Suprapubic skin (tissue), 4 donors: ENCODE results near the gene ADD3. TPM values are rescaled to one million over a fixed set of nuclear protein-coding genes. Genes with fewer than 3 reads are reported as not detected.

ENCODE experiments used
- DNase-seq, 2 donors: peaks; one replicate each; pipeline ENCODE4 v3.0.0-alpha.2; 2019; ENCODE audit warnings: low spot score in 2 of 2
- H3K27ac ChIP-seq: fragments of 200-600 bp; sonication (generic); one replicate; pipeline ENCODE4 v1.5.1; 2019
- H3K27me3 ChIP-seq: fragments of 200-600 bp; sonication (generic); one replicate; pipeline ENCODE4 v1.5.1; 2019
- H3K36me3 ChIP-seq: fragments of 200-600 bp; sonication (generic); one replicate; pipeline ENCODE4 v1.5.1; 2019
- H3K4me1 ChIP-seq: fragments of 200-600 bp; sonication (generic); one replicate; pipeline ENCODE4 v1.5.1; 2019
- H3K4me3 ChIP-seq: fragments of 200-600 bp; sonication (generic); one replicate; pipeline ENCODE4 v1.5.1; 2019; ENCODE audit warnings: mild to moderate bottlenecking
- H3K9me3 ChIP-seq: fragments of 200-600 bp; sonication (generic); one replicate; pipeline ENCODE4 v1.5.1; 2019
- EP300 ChIP-seq: sonication (generic); formaldehyde crosslinking; IDR thresholded peaks from one replicate; pipeline ENCODE4 v1.6.1; 2017; ENCODE audit warnings: antibody characterized with exemption
- POLR2A ChIP-seq, 2 donors: fragments of 450-650 bp; IDR thresholded peaks; one replicate each; pipeline ENCODE4 v1.6.1; 2017; ENCODE audit warnings: antibody characterized with exemption in 2 of 2, mild to moderate bottlenecking in 2 of 2, moderate library complexity in 2 of 2
- POLR2AphosphoS5 ChIP-seq, 3 donors: sonication (generic); formaldehyde crosslinking; IDR thresholded peaks; one replicate each; pipeline ENCODE4 v1.6.1; 2017; ENCODE audit warnings: antibody characterized with exemption in 3 of 3
- WGBS: methylation state at CpG from one replicate; pipeline ENCODE4 v1.1.5; 2018; 5-methylcytosine and 5-hydroxymethylcytosine counted together
- total RNA-seq, 4 donors: library from RNA; depleted of rRNA; stranded (reverse); fragments of >200 nt; gene quantifications; one replicate each; pipeline ENCODE4 v1.1.0, GENCODE V29; 2016
- TF ChIP-seq, protein P1 (sequence below), 2 donors: fragments of 200-600 bp in 1 of 2; fragments of 450-650 bp in 1 of 2; sonication (generic) in 1 of 2; IDR thresholded peaks; one replicate each; pipeline ENCODE4 v1.5.1; 2016 to 2019; ENCODE audit warnings: antibody characterized with exemption in 2 of 2, mild to moderate bottlenecking in 1 of 2, moderate library complexity in 1 of 2

ADD3 gene
- total RNA-seq, 4 donors from 2014 or later: 72.6 to 335 (median 279) TPM

DNA sequence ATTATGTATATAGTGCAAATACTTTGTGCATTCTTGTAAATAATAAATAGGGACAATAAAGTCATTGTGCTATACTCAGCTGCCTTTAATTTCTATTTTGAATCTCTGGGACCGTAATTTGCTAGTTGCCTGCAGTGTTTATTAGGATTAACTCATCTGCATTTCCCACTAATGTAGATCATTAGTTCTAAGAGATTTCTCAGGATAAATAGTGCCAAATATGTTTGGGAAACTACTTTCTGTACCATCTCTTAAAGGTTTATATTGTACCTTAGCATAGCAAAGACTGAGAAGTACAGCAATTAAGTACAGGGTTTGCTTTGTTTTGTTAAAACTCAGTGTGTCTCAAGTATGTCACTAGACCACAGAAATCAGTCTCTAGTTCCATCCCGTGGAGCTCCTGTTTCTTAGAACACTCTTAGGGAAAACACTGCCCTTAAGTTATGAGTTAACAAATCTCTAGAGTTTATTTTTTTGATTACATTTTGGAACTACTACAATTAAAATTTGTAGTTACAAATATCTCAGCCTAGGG lies 26.0 kb downstream of the ADD3 start:
- no peaks in the 10 kb centered on the region for H3K27me3 ChIP-seq
- peaks cover 56% of the 10 kb centered on the region for H3K4me1 ChIP-seq
- no peaks in the 10 kb centered on the region for H3K9me3 ChIP-seq
- H3K4me3 ChIP-seq: no peak overlapping the region
- H3K27ac ChIP-seq: no peak overlapping the region
- H3K36me3 ChIP-seq: no peaks in the 10 kb centered on the region
- no peak for DNase-seq
- WGBS: 13% methylated on average over 2 of the region's 2 CpGs
- no peak for TF ChIP-seq POLR2AphosphoS5 (IDR thresholded peaks at IDR 0.05)
- no peak for TF ChIP-seq EP300
- TF ChIP-seq, protein P1, sequence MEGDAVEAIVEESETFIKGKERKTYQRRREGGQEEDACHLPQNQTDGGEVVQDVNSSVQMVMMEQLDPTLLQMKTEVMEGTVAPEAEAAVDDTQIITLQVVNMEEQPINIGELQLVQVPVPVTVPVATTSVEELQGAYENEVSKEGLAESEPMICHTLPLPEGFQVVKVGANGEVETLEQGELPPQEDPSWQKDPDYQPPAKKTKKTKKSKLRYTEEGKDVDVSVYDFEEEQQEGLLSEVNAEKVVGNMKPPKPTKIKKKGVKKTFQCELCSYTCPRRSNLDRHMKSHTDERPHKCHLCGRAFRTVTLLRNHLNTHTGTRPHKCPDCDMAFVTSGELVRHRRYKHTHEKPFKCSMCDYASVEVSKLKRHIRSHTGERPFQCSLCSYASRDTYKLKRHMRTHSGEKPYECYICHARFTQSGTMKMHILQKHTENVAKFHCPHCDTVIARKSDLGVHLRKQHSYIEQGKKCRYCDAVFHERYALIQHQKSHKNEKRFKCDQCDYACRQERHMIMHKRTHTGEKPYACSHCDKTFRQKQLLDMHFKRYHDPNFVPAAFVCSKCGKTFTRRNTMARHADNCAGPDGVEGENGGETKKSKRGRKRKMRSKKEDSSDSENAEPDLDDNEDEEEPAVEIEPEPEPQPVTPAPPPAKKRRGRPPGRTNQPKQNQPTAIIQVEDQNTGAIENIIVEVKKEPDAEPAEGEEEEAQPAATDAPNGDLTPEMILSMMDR (IDR thresholded peaks at IDR 0.05): no peak
- no peak for TF ChIP-seq POLR2A (IDR thresholded peaks at IDR 0.05)

DNA sequence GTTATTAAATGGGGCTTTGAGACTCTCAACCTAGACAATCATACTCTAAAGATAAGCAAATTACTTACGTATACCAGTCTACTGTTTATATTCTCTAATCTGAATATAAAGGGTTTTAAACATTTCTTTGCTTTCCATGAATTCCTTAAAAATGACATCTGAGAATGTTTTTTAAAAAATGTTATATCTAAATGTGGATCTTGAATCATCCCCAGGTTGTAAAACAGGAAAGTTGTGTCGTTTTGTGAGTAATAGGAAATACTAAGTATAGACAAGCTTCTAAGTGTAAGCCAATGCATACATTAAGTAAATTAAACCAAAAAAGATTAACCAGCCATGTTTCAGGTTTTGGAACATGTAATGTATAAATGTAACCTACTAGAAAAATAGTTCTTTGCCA lies 26.8 kb downstream of the ADD3 start:
- Histone ChIP-seq H3K4me1 (peaks cover 64% of the 10 kb centered on the region), H3K27ac (no peak overlapping the region), H3K4me3 (no peak overlapping the region), H3K36me3 (no peaks in the 10 kb centered on the region), H3K27me3 (no peaks in the 10 kb centered on the region), H3K9me3 (no peaks in the 10 kb centered on the region)
- no peak for DNase-seq
- 35% methylated on average over 2 of the region's 2 CpGs for WGBS
- TF ChIP-seq, protein P1 (IDR thresholded peaks at IDR 0.05): no peak
- TF ChIP-seq POLR2AphosphoS5 (IDR thresholded peaks at IDR 0.05) (no peak), POLR2A (IDR thresholded peaks at IDR 0.05) (no peak), EP300 (no peak)

DNA sequence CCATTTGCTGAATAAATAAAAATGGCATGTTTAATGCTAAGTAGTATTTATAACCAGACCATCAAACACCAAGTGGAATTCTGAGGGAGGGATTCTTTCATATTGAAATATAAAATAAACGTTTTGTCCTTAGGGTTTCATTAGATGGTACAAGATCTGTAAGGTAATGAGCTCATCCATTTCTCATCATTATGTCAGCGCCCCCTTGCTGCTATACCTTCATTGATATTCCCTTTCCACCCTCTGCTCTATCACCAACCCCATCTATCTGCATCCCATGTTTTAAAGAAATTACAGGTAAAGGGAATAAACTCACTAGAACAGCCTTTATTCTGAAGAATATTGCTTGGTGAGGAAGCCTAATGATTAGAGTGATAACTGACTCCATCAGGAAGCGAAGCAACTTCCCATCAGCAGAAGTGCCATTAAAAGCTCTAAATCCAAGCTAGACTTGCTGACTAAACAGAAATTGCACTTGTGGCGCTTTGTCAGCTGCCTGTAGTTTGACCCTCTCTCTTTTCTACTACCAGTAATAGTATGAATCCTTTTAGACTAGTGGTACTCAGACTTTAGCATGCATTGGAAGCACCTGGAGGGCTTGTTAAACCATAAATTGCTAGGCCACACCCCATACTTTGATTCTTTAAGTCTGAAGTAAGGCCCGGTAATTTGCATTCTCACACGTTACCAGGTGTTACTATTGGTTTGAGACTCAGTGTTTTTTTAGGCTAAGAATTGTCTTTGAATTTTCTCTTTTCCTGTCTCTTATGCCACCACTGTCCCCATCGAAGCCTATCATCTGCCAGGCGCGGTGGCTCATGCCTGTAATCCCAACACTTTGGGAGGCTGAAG lies 27.5 kb downstream of the ADD3 start:
- Histone ChIP-seq H3K36me3 (no peaks in the 10 kb centered on the region), H3K4me3 (no peak overlapping the region), H3K27me3 (no peaks in the 10 kb centered on the region), H3K4me1 (peaks cover 65% of the 10 kb centered on the region), H3K27ac (no peak overlapping the region), H3K9me3 (no peaks in the 10 kb centered on the region)
- TF ChIP-seq, protein P1 (IDR thresholded peaks at IDR 0.05): no peak
- no peak for TF ChIP-seq POLR2AphosphoS5 (IDR thresholded peaks at IDR 0.05)
- no peak for TF ChIP-seq POLR2A (IDR thresholded peaks at IDR 0.05)
- no peak for TF ChIP-seq EP300
- WGBS: 83% methylated on average over 9 of the region's 9 CpGs
- DNase-seq: no peak

DNA sequence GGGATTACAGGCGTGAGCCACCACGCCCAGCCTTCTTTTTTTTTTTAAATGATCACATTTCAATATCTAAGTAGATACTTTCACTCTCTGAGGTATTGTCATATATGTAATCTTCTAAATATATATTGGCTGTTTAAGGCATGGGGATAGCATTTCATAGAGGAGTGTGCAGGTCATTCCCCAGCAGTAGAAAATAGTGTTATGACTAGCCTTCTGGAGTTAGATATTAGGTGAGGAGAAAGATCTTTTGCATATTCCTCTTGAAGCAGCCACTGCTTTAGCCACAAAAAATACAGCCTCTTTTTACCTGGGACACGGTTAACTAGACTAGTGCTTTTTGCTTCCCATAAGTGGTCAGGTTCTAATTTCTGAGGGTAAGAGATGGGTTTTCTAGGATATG lies 28.9 kb downstream of the ADD3 start:
- WGBS: 95% methylated on average over 3 of the region's 3 CpGs
- H3K36me3 ChIP-seq: no peaks in the 10 kb centered on the region
- TF ChIP-seq EP300: no peak
- TF ChIP-seq POLR2AphosphoS5 (IDR thresholded peaks at IDR 0.05): no peak
- H3K27me3 ChIP-seq: no peaks in the 10 kb centered on the region
- DNase-seq: no peak
- peaks cover 66% of the 10 kb centered on the region for H3K4me1 ChIP-seq
- no peaks in the 10 kb centered on the region for H3K9me3 ChIP-seq
- H3K4me3 ChIP-seq: no peak overlapping the region
- H3K27ac ChIP-seq: no peak overlapping the region

DNA sequence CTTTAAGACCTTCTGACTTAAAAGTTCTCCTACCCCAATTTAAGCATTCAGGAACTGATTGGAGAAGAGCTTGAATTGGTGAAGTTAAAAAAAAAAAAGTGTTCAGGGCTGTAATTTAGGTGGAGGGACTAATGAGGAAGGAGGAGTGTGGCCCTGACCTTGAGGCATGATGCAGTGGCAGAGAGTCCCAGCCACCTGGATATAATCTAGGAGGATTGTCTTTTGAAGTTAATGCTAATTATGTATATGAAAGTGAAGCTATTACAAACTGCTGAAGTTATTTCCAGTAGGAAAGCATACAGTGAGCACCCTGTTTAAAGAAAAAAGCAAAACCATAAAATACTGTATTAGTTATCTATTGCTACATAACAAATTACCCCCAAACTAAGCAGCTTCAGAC lies 31.5 kb downstream of the ADD3 start:
- no peak overlapping the region for H3K4me3 ChIP-seq
- H3K9me3 ChIP-seq: no peaks in the 10 kb centered on the region
- H3K4me1 ChIP-seq: peaks cover 43% of the 10 kb centered on the region
- no peaks in the 10 kb centered on the region for H3K27me3 ChIP-seq
- TF ChIP-seq POLR2A (IDR thresholded peaks at IDR 0.05): no peak
- TF ChIP-seq, protein P1 (IDR thresholded peaks at IDR 0.05): no peak
- TF ChIP-seq POLR2AphosphoS5 (IDR thresholded peaks at IDR 0.05): no peak
- TF ChIP-seq EP300: no peak
- no peaks in the 10 kb centered on the region for H3K36me3 ChIP-seq
- no peak for DNase-seq
- no peak overlapping the region for H3K27ac ChIP-seq
